Endometrial microvascular endothelial cells (primary cell): ENCODE measurements around the gene LYPD4. TPM values are rescaled to one million over a fixed set of nuclear protein-coding genes. Genes with fewer than 3 reads are reported as not detected.

ENCODE experiments used
- in situ Hi-C: cut with HindIII; loops from 2 replicates; pipeline ENCODE4 v1.10.0; 2017; ENCODE audit warnings: low sequenced_read_pairs, low pct_unique_long_range_greater_than_20kb; ENCODE audit errors: inconsistent ontology term
- total RNA-seq: library from RNA; depleted of rRNA; stranded (reverse); fragments of >200 nt; gene quantifications from one replicate; pipeline ENCODE4 v1.2.3, GENCODE V29; 2015; ENCODE audit errors: inconsistent ontology term

LYPD4 gene
- total RNA-seq, 1 donor from 2014 or later = not detected

DNA sequence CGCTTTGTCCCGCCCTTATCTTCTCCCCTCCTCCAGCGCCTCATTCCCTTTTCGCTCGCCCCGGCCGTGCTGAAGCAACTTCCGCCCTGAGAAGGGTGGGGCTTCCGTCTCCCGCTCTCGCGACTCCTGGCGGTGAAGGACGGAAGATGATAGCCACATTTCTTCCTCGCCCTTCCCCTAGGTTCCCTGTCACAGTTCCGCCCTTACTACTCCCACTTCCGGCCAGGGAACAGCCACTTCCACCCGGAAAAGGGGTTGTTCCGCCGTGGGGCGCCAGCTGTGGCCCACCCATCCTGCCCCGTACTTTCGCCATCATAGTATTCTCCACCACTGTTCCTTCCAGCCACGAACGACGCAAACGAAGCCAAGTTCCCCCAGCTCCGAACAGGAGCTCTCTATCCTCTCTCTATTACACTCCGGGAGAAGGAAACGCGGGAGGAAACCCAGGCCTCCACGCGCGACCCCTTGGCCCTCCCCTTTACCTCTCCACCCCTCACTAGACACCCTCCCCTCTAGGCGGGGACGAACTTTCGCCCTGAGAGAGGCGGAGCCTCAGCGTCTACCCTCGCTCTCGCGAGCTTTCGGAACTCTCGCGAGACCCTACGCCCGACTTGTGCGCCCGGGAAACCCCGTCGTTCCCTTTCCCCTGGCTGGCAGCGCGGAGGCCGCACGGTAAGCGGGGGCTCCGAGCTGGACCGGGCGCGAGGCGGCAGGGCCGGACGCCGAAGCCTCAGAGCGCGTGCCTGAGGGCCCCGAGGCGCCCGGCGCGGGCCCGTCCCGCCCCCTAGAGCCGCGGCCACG, 15.3 kb upstream of the LYPD4 start, which contains the start of gene RPS19:
TSS of gene RPS19 (plus strand) at position 638 of the 801 bp plus-strand sequence. CDS start 520 bp downstream, outside the sequence.
- in situ Hi-C loops = no loop called here

DNA sequence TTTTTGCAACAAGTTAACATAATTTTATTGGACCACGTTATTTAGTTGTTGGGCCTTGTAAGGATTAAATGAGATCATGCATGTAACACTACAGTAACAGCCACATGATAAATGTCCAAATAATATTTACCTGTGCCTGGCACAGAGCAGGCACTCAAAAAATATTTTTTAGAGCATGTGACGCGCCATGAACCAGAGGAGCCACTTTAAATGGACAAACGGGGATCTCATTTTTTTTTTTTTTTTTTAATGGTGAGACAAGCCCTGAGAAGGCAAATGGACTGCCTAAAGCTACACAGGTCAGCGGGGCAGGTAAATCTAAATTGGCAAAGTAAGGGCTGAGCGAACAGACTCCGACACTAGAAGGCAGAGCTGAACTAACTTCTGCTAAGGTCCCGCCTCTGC, 14.7 kb upstream of the LYPD4 start:
- in situ Hi-C loops = no loop called here

DNA sequence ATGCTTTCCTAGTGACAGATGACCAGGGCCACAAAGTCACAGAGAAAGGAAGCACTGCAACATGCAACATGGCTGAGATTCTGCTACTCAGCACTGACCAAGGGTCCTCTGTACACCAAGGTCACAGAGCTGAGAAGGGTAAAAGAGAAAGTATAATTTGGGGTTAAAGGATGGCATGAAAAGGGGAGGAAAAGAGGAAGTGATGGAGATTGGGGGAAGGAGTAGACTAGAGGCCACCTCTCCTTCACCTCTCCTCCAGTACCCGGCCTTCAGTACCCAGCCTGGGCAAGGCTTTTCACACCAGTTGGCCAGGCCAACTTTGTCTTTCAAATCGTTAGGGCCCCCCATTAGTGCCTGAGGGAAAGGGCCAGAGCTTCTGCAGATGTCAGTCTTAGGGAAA, 9.3 kb upstream of the LYPD4 start:
- in situ Hi-C loops = no loop called here

DNA sequence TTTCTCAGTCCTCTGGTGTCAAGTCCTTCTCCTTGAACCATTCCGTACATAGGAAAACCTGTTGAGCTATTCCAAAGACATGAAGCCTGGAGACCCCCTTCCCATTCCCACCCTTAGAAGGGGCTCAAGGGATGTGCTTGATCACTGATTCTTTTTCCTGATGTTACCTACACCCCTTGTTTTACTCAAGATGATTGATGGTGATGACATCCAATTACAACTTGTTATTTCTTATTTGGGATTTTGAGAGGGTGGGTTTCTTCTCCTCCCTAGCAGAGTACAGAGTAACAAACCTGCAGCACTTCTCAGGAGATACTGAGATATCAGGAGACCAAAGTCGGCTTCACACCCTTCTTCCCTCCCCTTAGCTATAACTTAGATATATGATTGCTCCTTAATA, 8.9 kb upstream of the LYPD4 start:
- in situ Hi-C loops = no loop called here

DNA sequence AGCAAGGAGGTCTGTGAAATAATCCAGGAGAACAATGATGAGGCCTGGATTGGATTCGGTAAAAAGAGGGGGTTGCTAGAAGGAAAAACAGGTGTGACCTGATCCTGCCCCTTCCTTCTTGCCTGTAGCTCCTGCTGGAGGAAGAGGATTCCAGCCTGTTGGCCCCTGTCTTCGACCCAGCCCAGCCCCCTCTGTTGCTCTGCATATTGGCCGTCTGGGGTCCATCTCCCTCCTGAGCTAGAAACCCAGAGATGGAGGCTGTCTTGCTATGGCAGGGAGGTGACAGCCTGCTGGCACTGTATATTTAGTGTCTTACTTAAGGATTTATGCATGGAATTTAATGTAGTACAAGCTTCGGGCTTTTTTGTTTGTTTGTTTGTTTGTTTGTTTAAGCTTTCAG, 7.0 kb upstream of the LYPD4 start:
- in situ Hi-C loops = no loop called here

DNA sequence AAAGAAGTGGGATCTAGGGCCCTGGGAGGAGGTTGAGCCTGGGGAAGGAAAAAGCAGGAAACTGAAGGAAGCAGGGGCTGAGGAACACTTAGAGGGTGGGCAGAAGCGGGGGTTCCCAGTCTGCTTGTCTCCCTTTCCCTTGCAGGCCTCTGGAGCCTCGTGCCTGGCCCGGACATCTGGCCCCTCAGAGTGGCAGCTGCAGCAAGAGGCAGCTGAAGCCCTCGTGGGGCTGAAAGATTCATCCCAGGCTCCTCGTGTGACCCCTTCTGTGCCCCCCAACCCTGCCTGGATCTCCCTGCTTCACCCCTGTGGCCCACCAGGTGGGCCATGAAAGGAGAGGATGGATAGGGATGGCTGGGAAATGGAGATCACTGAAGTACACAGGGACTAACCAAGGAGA, 5.9 kb upstream of the LYPD4 start:
- in situ Hi-C loops = no loop called here

DNA sequence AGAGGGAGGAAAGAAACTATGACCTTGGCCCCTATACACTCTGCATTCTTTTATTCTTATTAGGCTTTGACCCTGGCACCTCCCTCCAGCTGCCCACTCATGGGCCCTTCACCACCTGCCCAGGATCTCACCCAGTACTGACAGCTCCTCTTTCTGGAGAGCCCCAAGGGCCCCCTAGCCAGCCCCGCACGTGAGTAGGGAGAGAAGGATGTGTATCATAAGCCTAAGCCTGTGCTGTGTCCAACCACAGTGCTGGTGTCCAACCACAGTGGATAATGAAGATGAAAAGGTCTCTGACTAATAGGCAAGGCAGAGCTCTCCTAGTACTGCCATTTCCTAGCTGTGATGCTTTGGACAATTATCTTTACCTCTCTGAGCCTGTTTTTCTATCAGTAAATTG, 4.6 kb upstream of the LYPD4 start:
- in situ Hi-C loops = no loop called here

DNA sequence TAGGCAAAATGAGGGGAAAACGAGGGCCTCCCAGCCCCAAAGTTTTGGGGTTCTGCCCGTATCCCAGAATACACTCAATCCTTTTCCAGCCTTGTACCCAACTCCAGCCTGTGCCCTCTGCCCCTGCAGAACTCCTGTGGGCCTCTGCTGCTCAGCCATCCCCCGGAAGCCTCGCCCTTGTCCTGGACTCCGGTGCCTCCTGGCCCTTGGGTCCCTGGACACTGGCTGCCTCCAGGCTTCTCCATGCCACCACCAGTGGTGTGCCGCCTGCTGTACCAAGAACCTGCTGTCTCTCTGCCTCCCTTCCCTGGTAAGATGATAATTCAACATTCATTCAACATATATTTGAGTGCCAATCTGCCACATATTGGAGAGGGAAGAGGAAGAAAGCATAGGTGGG, 4.2 kb upstream of the LYPD4 start:
- in situ Hi-C loops = no loop called here

DNA sequence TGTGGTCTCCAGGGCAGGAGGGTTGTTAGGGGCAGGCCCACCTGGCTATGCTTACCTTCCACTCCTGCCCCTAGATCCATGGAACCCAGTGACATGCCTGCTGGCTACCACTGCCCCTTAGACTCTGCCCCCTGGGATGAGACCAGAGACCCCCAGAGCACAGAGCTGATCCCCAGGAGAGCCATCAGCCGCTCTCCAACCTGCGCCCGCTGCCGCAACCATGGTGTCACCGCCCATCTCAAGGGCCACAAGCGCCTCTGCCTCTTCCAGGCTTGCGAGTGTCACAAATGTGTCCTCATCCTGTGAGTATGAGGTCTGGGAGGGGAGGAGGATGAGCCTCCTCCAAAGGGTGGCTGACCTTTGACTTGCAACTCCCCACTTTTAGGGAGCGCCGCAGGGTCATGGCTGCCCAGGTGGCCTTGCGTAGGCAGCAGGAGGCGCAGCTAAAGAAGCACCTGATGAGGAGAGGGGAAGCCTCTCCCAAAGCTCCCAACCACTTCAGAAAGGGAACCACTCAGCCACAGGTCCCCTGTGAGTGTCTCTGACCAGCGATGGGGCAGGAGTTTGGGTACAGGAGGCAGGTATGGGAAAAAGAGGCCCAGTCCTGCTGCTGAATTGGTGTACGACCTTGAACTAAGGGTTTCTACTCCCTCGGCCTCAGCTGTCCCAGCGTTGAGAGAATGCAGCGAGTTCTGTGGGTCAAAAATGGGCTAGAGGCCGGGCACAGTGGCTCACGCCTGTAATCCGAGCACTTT, 3.0 kb upstream of the LYPD4 start:
- in situ Hi-C loops = no loop called here

DNA sequence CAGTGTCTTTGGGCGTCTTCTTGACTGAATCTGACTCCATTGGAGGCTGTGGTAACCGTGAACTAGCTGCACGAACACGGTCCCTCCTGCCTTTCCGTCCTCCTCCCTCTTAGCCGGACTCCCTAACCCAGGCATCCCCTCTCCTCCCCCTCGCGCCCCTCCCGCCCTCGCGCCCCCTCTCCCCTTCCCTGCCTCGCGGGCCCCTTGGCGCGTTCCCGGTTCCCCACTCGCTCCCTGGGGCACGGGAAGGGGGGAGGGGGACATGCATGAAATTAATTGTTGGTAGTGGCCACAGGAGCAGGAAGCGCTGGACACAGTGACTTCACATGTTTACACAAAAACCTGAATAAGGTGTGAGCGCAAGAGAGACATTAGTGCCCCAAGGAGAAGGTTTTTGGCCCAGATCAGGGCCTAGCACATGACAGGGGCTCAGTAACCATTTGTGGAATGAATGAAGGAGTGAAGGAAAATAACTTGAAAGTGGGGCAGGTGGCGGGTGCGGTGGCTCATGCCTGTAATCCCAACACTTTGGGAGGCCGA, 638 bp upstream of the LYPD4 start:
- in situ Hi-C loops = no loop called here

DNA sequence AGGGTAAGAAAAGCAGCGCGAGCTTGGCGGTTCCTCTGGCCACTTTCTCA, 343 bp upstream of the LYPD4 start, which contains the start of gene DMRTC2:
TSS of gene DMRTC2 (plus strand) at position 42 of the 50 bp plus-strand sequence. CDS start 2,387 bp downstream, outside the sequence.
- in situ Hi-C loops = no loop called here

DNA sequence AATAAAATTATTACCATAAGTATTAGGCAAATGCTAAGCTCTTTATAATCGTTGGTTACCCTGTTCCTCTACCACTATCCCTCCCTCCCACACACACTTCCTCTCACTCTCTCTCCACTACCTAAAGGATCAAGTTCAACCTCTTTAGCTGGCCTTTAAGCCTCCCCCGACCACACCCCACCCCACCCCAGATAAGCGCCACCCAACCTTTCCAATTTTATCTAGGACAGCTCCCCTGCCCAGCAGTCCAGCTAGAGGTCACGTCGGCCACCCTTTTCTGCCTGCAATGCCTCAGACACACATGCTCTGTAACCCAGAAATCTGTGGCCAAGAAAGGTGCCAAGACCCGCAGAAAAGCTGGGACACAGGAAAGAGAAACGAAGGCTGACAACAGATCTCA, 1.1 kb downstream of the LYPD4 start:
- in situ Hi-C loops = no loop called here

DNA sequence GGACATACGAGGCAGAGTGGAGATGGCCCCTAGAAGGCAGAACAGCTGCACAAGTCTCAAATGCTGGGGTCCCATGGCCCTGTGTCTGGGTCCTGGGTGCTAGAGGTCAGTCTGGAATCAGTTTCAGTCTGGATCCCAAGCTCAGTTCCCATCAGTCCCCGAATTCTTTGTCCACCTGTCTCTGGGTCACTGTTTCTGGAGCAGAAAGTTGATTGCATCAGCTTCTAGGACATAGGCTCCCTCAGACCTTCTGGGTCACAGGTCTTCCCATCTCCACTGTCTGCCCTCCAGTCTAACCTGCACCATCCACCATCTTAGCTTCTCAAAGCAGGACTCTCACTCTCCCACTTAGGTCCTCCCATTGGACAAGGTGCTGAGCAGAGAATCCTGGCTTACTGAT, 5.3 kb downstream of the LYPD4 start:
- in situ Hi-C loops = no loop called here

DNA sequence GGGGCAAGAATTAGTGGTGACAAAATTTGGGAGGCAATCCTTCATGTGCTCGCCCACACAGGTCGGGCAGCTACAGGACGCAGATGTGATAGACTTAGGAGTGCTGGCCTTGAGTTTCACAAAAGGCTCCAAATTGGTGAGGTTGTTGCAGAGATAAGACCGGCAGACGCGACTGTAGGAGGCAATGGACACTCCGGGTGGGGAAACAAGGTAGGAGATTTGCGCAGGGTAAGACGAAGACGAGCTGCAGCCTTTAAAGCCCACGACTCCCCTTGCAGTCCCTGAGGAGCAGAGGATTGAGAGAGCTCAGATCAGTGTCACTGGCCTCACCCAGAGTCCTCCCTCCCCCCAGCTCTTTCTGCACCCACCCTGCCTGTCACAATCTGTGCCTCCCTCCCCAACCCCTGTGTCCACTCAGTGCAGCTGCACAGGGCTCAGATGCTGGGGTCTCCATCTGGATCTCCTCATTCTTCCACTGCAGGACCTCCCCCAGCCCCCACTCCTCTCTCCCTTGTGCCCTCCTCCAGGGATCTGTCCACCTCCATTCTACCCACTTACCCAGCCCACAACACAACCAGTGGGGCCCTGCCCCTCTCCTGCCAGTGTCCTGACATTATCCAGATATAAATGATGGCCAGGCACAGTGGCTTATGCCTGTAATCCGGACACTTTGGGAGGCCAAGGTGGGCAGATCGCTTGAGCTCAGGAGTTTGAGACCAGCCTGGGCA, 6.3 kb downstream of the LYPD4 start:
- in situ Hi-C loops = no loop called here

DNA sequence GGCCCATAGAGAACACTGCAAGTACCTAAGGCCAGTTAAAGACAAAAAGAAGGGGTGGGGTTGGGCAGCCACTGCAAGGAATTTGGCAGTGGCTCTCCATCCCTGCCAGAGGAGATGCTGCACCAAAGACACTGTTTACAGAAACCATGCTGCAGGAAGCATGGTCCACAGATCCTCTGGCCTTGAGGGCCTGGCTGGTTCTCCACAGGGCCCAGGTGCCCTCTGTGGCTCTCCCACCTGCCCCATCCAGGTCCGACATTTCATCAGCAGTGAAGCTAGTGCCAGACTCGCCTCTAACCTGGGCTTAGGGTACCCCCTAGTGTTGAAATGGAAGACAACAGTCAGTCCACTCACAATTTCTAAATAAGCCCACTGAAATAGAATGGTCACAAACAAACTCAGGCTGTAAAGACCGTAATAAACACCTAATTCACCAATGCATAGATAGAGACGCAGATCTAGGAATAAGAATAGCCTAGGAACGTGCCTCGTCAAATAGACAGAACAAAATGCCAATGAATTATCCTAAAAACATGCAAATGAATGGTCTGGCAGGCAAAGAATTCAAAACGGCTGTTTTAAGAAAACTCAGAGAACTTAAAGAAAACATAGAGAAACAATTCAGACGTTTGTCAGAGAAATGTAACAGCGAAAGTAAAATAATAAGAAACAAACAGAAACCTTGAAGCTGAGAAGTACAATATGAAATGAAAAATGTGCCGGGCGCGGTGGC, 23.3 kb downstream of the LYPD4 start:
- in situ Hi-C loops = no loop called here

DNA sequence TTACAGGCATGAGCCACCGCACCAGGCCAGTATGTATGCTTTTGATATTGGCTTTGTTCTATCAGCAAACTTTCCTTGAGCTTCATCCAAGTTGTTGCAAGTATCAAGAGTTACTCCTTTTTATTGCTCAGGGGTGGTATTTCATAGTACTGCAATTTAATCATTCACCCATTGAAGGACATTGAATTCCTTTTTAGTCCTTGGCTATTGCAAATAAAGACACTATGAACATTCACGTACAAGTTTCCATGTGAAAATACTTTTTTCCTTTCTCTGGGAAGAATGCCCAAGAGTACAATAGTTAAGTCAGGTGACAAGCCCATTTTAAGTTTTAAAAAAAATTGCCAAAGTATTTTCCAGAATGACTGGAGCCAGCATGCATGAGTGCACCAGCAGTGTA, 27.7 kb downstream of the LYPD4 start:
- in situ Hi-C loops = no loop called here

DNA sequence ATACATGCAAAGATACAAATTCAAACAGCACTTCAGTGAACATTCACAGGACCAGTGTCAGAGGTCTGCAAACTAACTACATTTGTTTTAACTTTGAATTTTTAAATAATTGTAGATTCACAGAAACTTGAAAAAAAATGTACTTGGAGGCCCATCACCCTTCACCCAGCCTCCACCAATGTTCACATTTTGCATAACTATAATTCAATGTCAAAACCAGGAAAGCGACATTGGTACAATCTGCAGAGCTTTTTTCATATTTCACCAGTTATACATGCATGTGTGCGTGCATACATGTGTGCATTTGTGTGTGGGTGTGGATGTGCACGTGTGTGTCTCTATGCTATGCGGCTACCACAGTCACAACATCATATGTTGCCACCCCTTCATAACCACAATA, 29.2 kb downstream of the LYPD4 start:
- in situ Hi-C loops = no loop called here

DNA sequence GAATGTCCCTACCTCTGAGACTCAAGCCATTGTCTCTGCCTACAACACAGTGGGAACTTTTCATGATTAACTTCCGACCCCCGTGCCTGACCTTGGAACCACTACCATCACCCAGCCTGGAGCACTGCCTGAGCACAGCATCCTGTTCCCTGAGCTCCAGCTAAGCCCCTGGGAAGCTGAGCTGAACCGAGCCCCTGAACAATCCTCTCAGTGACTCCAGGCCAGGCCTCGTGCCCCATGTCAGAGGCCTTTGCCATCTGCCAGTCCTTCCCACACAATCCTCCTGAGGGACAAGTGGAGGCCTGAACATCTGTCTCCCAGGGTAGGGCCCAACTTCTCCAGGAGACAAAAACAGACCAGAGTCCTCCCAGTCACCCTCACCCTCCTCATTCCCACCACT, 30.6 kb downstream of the LYPD4 start:
- in situ Hi-C loops = no loop called here

DNA sequence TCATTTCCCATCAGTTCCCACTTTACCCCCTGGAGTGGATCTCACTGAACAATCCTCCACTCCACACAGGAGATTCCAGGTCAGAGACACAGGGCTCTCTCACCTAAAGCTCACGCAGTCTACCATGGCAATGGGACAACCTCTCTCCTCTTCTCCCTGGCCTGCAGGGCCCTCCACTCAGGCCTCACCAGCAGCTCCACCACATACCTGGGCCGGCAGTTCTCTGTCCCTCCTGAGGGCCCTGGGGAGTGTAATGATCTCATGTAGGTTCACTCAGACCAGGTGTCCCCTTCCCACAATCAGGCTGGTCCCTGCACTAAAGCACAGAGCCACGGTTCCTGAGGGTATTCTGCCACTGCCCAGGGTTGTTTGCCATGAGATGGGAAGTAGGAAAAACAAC, 32.5 kb downstream of the LYPD4 start:
- in situ Hi-C loops = no loop called here
